ENCODE data around the gene GALNTL6.
A peak's percentile ranks its signal among the peaks of the same experiment; 100 is the strongest.

Gene GALNTL6

GRCh38 chr4:171812665-171813525 is at the start of gene GALNTL6:
Gene GALNTL6, plus strand, starts transcription at chr4:171813404.
- no peak for TF ChIP-seq CTCF (IDR thresholded peaks at IDR 0.05; ENCODE audit: poor library complexity, severe bottlenecking)
- Histone ChIP-seq H3K27ac (ENCODE audit: poor library complexity, severe bottlenecking) (no peak within 1 kb of the TSS), H3K36me3 (ENCODE audit: low read depth) (no peaks in the 10 kb centered on the region), H3K9me3 (ENCODE audit: severe bottlenecking) (no peaks in the 10 kb centered on the region), H3K4me3 (ENCODE audit: severe bottlenecking) (peak within 1 kb of the TSS; percentile 27), H3K27me3 (ENCODE audit: insufficient read depth, poor library complexity, severe bottlenecking) (peaks cover 39% of the 10 kb centered on the region), H3K4me1 (ENCODE audit: insufficient read depth, poor library complexity, severe bottlenecking) (no peaks in the 10 kb centered on the region)
- ATAC-seq (ENCODE audit: low read depth) (peak; percentile 66), DNase-seq (ENCODE audit: low spot score) (no peak)

- H3K4me3 ChIP-seq (ENCODE audit: severe bottlenecking) = no peak overlapping the region
- ATAC-seq (ENCODE audit: low read depth) (no peak), DNase-seq (ENCODE audit: low spot score) (no peak)
- H3K4me1 ChIP-seq (ENCODE audit: insufficient read depth, poor library complexity, severe bottlenecking) = no peaks in the 10 kb centered on the region
- no peak overlapping the region for H3K27ac ChIP-seq (ENCODE audit: poor library complexity, severe bottlenecking)
- no peaks in the 10 kb centered on the region for H3K36me3 ChIP-seq (ENCODE audit: low read depth)
- H3K9me3 ChIP-seq (ENCODE audit: severe bottlenecking) = no peaks in the 10 kb centered on the region
- H3K27me3 ChIP-seq (ENCODE audit: insufficient read depth, poor library complexity, severe bottlenecking) = no peaks in the 10 kb centered on the region
- no peak for TF ChIP-seq CTCF (IDR thresholded peaks at IDR 0.05; ENCODE audit: poor library complexity, severe bottlenecking)
Observed at GRCh38 chr4:171765514-171765913, 47.7 kb upstream of the GALNTL6 start.

GRCh38 chr4:171774642-171775190 is 38.5 kb upstream of the GALNTL6 start:
- H3K27me3 ChIP-seq (ENCODE audit: insufficient read depth, poor library complexity, severe bottlenecking) = no peaks in the 10 kb centered on the region
- H3K4me3 ChIP-seq (ENCODE audit: severe bottlenecking) = no peak overlapping the region
- no peak overlapping the region for H3K27ac ChIP-seq (ENCODE audit: poor library complexity, severe bottlenecking)
- H3K36me3 ChIP-seq (ENCODE audit: low read depth) = no peaks in the 10 kb centered on the region
- no peak for DNase-seq (ENCODE audit: low spot score)
- H3K4me1 ChIP-seq (ENCODE audit: insufficient read depth, poor library complexity, severe bottlenecking) = no peaks in the 10 kb centered on the region
- no peak for TF ChIP-seq CTCF (IDR thresholded peaks at IDR 0.05; ENCODE audit: poor library complexity, severe bottlenecking)
- no peak for ATAC-seq (ENCODE audit: low read depth)
- no peaks in the 10 kb centered on the region for H3K9me3 ChIP-seq (ENCODE audit: severe bottlenecking)

- no peaks in the 10 kb centered on the region for H3K4me1 ChIP-seq (ENCODE audit: insufficient read depth, poor library complexity, severe bottlenecking)
- DNase-seq (ENCODE audit: low spot score) (no peak), ATAC-seq (ENCODE audit: low read depth) (no peak)
- H3K36me3 ChIP-seq (ENCODE audit: low read depth) = no peaks in the 10 kb centered on the region
- no peak overlapping the region for H3K27ac ChIP-seq (ENCODE audit: poor library complexity, severe bottlenecking)
- TF ChIP-seq CTCF (IDR thresholded peaks at IDR 0.05; ENCODE audit: poor library complexity, severe bottlenecking) = no peak
- H3K27me3 ChIP-seq (ENCODE audit: insufficient read depth, poor library complexity, severe bottlenecking) = no peaks in the 10 kb centered on the region
- no peak overlapping the region for H3K4me3 ChIP-seq (ENCODE audit: severe bottlenecking)
- H3K9me3 ChIP-seq (ENCODE audit: severe bottlenecking) = no peaks in the 10 kb centered on the region
Observed at GRCh38 chr4:171779301-171779700, 33.9 kb upstream of the GALNTL6 start.

- peak; percentile 37 for TF ChIP-seq CTCF (IDR thresholded peaks at IDR 0.05; ENCODE audit: poor library complexity, severe bottlenecking)
- Histone ChIP-seq H3K27me3 (ENCODE audit: insufficient read depth, poor library complexity, severe bottlenecking) (peaks cover 2% of the 10 kb centered on the region), H3K4me1 (ENCODE audit: insufficient read depth, poor library complexity, severe bottlenecking) (no peaks in the 10 kb centered on the region), H3K27ac (ENCODE audit: poor library complexity, severe bottlenecking) (no peak overlapping the region), H3K9me3 (ENCODE audit: severe bottlenecking) (no peaks in the 10 kb centered on the region), H3K4me3 (ENCODE audit: severe bottlenecking) (no peak overlapping the region), H3K36me3 (ENCODE audit: low read depth) (no peaks in the 10 kb centered on the region)
- ATAC-seq (ENCODE audit: low read depth) = no peak
- DNase-seq (ENCODE audit: low spot score) = no peak
Observed at GRCh38 chr4:171785388-171785787, 27.8 kb upstream of the GALNTL6 start.

Measured in RWPE2 (cell line).